ENCODE data around the gene TENT5C. TPM values are rescaled to one million over a fixed set of nuclear protein-coding genes. Genes with fewer than 3 reads are reported as not detected.

The TENT5C gene
- total and polyA plus RNA-seq, 9 of the 15 experiments (the other 6 are each of a cell fraction or from before 2014, with no cell fraction given): 1.8 to 7.7 (median 4.0) TPM

DNA sequence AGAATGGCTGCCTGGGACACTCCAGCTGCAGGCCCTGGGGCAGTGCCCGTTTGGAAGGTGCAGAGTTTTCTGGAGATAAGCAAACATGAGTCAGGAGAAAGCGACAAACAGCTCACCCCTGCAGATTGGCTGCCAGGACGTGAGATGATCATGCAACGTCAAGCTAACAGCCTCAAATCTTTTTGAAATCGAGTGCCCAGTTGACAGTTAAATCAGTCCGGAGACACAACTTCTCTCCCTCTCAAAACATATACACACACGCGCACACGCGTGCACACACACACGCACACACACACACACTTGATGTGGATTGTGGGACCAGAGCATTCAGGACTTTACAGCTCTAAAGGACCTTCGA is 49.4 kb downstream of the TENT5C start (continued):
- peak in 1 of 2 experiments; percentile 45 for TF ChIP-seq AFF1 (IDR thresholded peaks at IDR 0.05; ENCODE audit: low read depth in 1 of 2, partially characterized antibody in 2 of 2)
- TF ChIP-seq BRF2 (IDR thresholded peaks at IDR 0.05; ENCODE audit: borderline replicate concordance, insufficient read depth, insufficient read length): no peak
- TF ChIP-seq LCOR (CRISPR knock-in tag; IDR thresholded peaks at IDR 0.05): peak; percentile 45; the same call in 1 of the 2 replicates
- peak; percentile 32; the same call in 1 of the 2 replicates for TF ChIP-seq ARID2 (IDR thresholded peaks at IDR 0.05)
- peak; percentile 64; the same call in 1 of the 2 replicates for TF ChIP-seq KLF6 (CRISPR knock-in tag; IDR thresholded peaks at IDR 0.05; ENCODE audit: borderline replicate concordance)
- peak; percentile 40; the same call in 1 of the 2 replicates for TF ChIP-seq STAT5A (IDR thresholded peaks at IDR 0.05; ENCODE audit: borderline replicate concordance, low read length)
- peak; percentile 47; the same call in 1 of the 2 replicates for TF ChIP-seq MEF2D (tag; conservative IDR thresholded peaks at IDR 0.05; ENCODE audit: low read depth)
- TF ChIP-seq NCOA1 (IDR thresholded peaks at IDR 0.05; ENCODE audit: low read depth): peak; percentile 17; the same call in 1 of the 2 replicates
- no peak for TF ChIP-seq MEF2A (IDR thresholded peaks at IDR 0.05; ENCODE audit: control insufficient read depth, low read depth, low read length)
- peak; percentile 77; the same call in 1 of the 2 replicates for TF ChIP-seq ERF (CRISPR knock-in tag; IDR thresholded peaks at IDR 0.05)
- 0 out of 2 replicates have a peak, but pooled peaks have one; percentile 11 for TF ChIP-seq TCF15 (CRISPR knock-in tag; IDR thresholded peaks at IDR 0.05)
- TF ChIP-seq, protein P1, sequence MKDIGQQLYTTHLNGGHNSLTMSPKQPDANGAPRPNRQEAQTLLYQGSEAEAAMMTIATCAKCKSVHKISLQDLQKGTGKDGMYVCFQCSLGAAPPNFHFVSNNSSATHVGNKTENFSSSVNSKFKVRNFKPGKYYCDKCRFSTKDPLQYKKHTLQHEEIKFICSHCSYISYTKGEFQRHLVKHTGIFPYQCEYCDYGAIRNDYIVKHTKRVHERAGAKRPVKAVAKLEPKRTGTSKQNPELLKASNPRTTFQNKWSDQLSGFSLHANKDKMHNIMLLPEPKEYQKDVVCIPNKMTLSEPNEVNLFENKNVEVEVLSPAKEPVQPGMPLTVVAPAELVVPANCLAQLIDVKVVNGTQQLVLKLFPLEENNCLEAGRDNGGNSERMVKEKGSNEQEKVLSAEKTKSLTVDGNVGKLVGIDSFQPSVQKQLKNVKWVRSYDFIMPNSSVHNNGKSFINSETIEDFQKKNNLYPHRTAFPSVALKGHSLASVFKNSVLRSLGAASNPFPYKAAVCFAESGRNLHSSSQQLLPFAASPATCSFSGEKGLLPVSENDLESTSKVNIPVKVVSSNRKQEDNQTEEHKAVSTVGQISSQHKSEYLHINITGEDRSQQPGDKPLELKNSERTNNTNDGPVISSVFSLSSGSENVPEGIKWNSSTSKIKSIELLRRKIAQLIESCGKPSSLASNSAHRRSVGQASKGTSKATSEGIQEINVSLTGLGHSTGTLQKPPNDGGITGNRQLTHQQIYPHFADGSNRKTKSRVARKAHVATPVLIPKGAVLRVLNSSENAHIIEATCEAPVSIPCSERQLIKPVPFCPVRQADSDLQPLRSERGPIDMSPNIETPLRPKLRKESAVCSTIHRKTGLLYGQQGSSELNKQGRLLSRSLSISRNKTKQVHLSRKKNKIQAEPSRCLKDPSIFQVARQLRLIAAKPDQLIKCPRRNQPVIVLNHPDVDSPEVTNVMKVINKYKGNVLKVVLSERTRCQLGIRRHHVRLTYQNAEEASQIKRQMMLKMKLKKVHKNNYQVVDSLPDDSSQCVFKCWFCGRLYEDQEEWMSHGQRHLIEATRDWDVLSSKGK (CRISPR knock-in tag; IDR thresholded peaks at IDR 0.05): no peak
- TF ChIP-seq, protein P2, sequence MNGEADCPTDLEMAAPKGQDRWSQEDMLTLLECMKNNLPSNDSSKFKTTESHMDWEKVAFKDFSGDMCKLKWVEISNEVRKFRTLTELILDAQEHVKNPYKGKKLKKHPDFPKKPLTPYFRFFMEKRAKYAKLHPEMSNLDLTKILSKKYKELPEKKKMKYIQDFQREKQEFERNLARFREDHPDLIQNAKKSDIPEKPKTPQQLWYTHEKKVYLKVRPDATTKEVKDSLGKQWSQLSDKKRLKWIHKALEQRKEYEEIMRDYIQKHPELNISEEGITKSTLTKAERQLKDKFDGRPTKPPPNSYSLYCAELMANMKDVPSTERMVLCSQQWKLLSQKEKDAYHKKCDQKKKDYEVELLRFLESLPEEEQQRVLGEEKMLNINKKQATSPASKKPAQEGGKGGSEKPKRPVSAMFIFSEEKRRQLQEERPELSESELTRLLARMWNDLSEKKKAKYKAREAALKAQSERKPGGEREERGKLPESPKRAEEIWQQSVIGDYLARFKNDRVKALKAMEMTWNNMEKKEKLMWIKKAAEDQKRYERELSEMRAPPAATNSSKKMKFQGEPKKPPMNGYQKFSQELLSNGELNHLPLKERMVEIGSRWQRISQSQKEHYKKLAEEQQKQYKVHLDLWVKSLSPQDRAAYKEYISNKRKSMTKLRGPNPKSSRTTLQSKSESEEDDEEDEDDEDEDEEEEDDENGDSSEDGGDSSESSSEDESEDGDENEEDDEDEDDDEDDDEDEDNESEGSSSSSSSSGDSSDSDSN (IDR thresholded peaks at IDR 0.05; ENCODE audit: borderline replicate concordance in 1 of 2, low read depth in 2 of 2, low read length in 2 of 2): no peak
- no peak for TF ChIP-seq FOXJ3 (CRISPR knock-in tag; IDR thresholded peaks at IDR 0.05)
- no peak for TF ChIP-seq MXI1 (IDR thresholded peaks at IDR 0.05; ENCODE audit: low read depth, low read length)
- no peak for TF ChIP-seq TFAM (CRISPR knock-in tag; conservative IDR thresholded peaks at IDR 0.05)

Measured in K562 (cell line).